Fibroblast of lung (primary cell): ENCODE results near the gene SSTR5. TPM values are rescaled to one million over a fixed set of nuclear protein-coding genes. Genes with fewer than 3 reads are reported as not detected.

Experiments used
- DNase-seq, 2 donors: peaks; one replicate each; pipeline versions ENCODE4 v3.0.0 to v3.0.0-alpha.2; 2010; ENCODE audit warnings: low read depth in 2 of 2
- H2AFZ ChIP-seq: 2 replicates; pipeline ENCODE4 v1.5.1; 2012; ENCODE audit warnings: low read length, control low read depth, inconsistent platforms
- H3K27ac ChIP-seq: 2 replicates; pipeline ENCODE4 v1.5.1; 2011; ENCODE audit warnings: low read length, control low read depth; ENCODE audit not compliant: insufficient read depth
- H3K27me3 ChIP-seq: 2 replicates; pipeline ENCODE4 v1.5.1; 2011; ENCODE audit warnings: mild to moderate bottlenecking, low read length; ENCODE audit not compliant: control insufficient read depth, insufficient read depth
- H3K36me3 ChIP-seq: 2 replicates; pipeline ENCODE4 v1.5.1; 2011; ENCODE audit warnings: low read length; ENCODE audit not compliant: control insufficient read depth, insufficient read depth
- H3K4me1 ChIP-seq: 2 replicates; pipeline ENCODE4 v1.5.1; 2011; ENCODE audit warnings: low read length; ENCODE audit not compliant: control insufficient read depth, insufficient read depth; ENCODE audit errors: extremely low read depth
- H3K4me2 ChIP-seq: 2 replicates; pipeline ENCODE4 v1.5.1; 2011; ENCODE audit warnings: low read length, control low read depth; ENCODE audit not compliant: insufficient read depth; ENCODE audit errors: extremely low read depth
- H3K4me3 ChIP-seq, 4 experiments: fragments of 200-600 bp in 1 of 4; sonication (generic) in 1 of 4; replicated peaks in 1 of 4; 2 replicates each; pipeline ENCODE4 v1.5.1; 2011 to 2016; ENCODE audit warnings: low read length in 4 of 4, low read depth in 3 of 4, mild to moderate bottlenecking in 3 of 4, control low read depth in 2 of 4, inconsistent platforms in 1 of 4, mixed read lengths in 1 of 4; ENCODE audit not compliant: insufficient read depth in 1 of 4; ENCODE audit errors: control extremely low read depth in 1 of 4
- H3K79me2 ChIP-seq: 2 replicates; pipeline ENCODE4 v1.5.1; 2012; ENCODE audit warnings: mild to moderate bottlenecking, low read length, inconsistent platforms; ENCODE audit not compliant: control insufficient read depth, insufficient read depth
- H3K9ac ChIP-seq: 2 replicates; pipeline ENCODE4 v1.5.1; 2011; ENCODE audit warnings: mild to moderate bottlenecking, low read length, control low read depth; ENCODE audit not compliant: insufficient read depth
- H3K9me3 ChIP-seq: 2 replicates; pipeline ENCODE4 v1.5.1; 2012; ENCODE audit warnings: low read depth, low read length; ENCODE audit not compliant: control insufficient read depth, insufficient read depth
- H4K20me1 ChIP-seq: 2 replicates; pipeline ENCODE4 v1.5.1; 2011; ENCODE audit warnings: low read length; ENCODE audit not compliant: control insufficient read depth, insufficient read depth; ENCODE audit errors: extremely low read depth
- CTCF ChIP-seq, 2 donors: IDR thresholded peaks in 1 of 2; conservative IDR thresholded peaks in 1 of 2; 1 replicate in 1 of 2; 2 replicates in 1 of 2; pipeline ENCODE4 v1.5.1; 2011 to 2012; ENCODE audit warnings: low read length in 2 of 2, control low read depth in 1 of 2, inconsistent platforms in 1 of 2, low read depth in 1 of 2, mild to moderate bottlenecking in 1 of 2
- EZH2 ChIP-seq: IDR thresholded peaks from 2 replicates; pipeline ENCODE4 v1.5.1; 2012; ENCODE audit warnings: low read length, control low read depth, mild to moderate bottlenecking; ENCODE audit errors: missing control alignments
- polyA plus RNA-seq, 2 donors: library from polyadenylated mRNA; depleted of rRNA in 1 of 2; stranded (reverse) in 1 of 2; unstranded in 1 of 2; fragments of >200 nt; gene quantifications; 2 replicates each; pipeline ENCODE4 v1.2.1, GENCODE V29; 2011 to 2012; ENCODE audit warnings: missing spikeins in 1 of 2
- total RNA-seq: library from RNA; depleted of rRNA; stranded (reverse); fragments of >200 nt; gene quantifications from 2 replicates; pipeline ENCODE4 v1.2.1, GENCODE V29; 2014

The SSTR5 gene
- total and polyA plus RNA-seq, 2 donors (not counting 1 experiment from before 2014, with no cell fraction given), result not detected

DNA sequence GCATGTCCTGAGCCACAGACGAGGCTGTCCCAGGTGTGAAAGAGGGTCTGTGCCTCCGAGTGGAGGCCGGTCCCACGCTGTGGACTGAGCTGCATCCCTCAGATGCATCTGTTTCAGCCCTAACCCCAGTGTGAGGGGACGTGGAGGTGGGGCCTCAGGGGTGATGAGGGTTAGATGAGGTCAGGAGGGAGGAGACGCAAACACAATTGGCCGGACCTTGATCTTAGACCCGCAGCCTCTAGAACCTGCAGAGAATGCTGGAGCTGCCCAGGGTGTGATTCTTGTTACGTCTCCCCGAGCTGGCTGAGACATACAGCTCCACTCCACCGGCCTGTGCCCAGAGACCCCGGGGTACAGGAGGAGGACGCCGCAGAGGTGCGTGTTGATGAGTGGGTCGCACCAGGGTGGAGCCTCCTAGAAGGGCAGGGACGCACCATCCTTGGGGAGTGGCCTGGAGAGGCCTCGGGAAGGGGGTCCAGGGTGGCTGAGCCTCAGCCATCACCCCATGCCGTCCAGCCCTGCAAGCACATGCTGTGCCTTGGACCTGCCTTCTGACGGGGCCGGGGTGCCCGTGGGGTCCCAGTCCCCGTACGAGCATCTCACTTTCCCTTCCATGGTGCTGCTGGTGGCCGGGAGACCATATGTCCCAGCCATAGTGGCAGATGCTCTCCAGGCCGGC lies 40.1 kb downstream of the SSTR5 start:
- H4K20me1 ChIP-seq, result no peaks in the 10 kb centered on the region
- DNase-seq, result no peak
- H3K36me3 ChIP-seq, result no peaks in the 10 kb centered on the region
- H3K79me2 ChIP-seq, result no peaks in the 10 kb centered on the region
- H3K9ac ChIP-seq, result no peak overlapping the region
- peaks cover 5% of the 10 kb centered on the region for H3K27me3 ChIP-seq
- H3K9me3 ChIP-seq, result no peaks in the 10 kb centered on the region
- no peak overlapping the region for H3K27ac ChIP-seq
- no peak overlapping the region for H3K4me2 ChIP-seq
- H3K4me1 ChIP-seq, result no peaks in the 10 kb centered on the region
- H2AFZ ChIP-seq, result no peak overlapping the region
- no peak overlapping the region for H3K4me3 ChIP-seq
- TF ChIP-seq EZH2 (no peak), CTCF (conservative IDR thresholded peaks at IDR 0.05 in 1 of 2, IDR thresholded peaks at IDR 0.05 in 1 of 2; ENCODE audit: low read depth in 1 of 2, low read length in 2 of 2) (no peak)

- H4K20me1 ChIP-seq, result no peaks in the 10 kb centered on the region
- no peaks in the 10 kb centered on the region for H3K79me2 ChIP-seq
- no peak overlapping the region for H3K4me2 ChIP-seq
- no peak for DNase-seq
- no peaks in the 10 kb centered on the region for H3K4me1 ChIP-seq
- peaks cover 5% of the 10 kb centered on the region for H3K27me3 ChIP-seq
- no peak overlapping the region for H3K9ac ChIP-seq
- no peak overlapping the region for H3K4me3 ChIP-seq
- TF ChIP-seq EZH2 (no peak), CTCF (conservative IDR thresholded peaks at IDR 0.05 in 1 of 2, IDR thresholded peaks at IDR 0.05 in 1 of 2; ENCODE audit: low read depth in 1 of 2, low read length in 2 of 2) (no peak)
- H3K36me3 ChIP-seq, result no peaks in the 10 kb centered on the region
- no peak overlapping the region for H2AFZ ChIP-seq
- H3K27ac ChIP-seq, result no peak overlapping the region
- no peaks in the 10 kb centered on the region for H3K9me3 ChIP-seq
These were observed 40.9 kb downstream of the SSTR5 start for GRCh38 chr16:1113489-1113888.

- no peaks in the 10 kb centered on the region for H3K9me3 ChIP-seq
- H3K27ac ChIP-seq, result no peak overlapping the region
- no peaks in the 10 kb centered on the region for H3K4me1 ChIP-seq
- no peak for DNase-seq
- H3K27me3 ChIP-seq, result peaks cover 2% of the 10 kb centered on the region
- H3K79me2 ChIP-seq, result no peaks in the 10 kb centered on the region
- no peak overlapping the region for H3K9ac ChIP-seq
- H3K4me3 ChIP-seq, result no peak overlapping the region
- no peak overlapping the region for H2AFZ ChIP-seq
- no peak overlapping the region for H3K4me2 ChIP-seq
- no peak for TF ChIP-seq CTCF (conservative IDR thresholded peaks at IDR 0.05 in 1 of 2, IDR thresholded peaks at IDR 0.05 in 1 of 2; ENCODE audit: low read depth in 1 of 2, low read length in 2 of 2)
- no peak for TF ChIP-seq EZH2
- no peaks in the 10 kb centered on the region for H4K20me1 ChIP-seq
- no peaks in the 10 kb centered on the region for H3K36me3 ChIP-seq
These were observed 41.5 kb downstream of the SSTR5 start for GRCh38 chr16:1113889-1114526.
